ENCODE data around the gene ZSCAN18.
"Not testable (repeated sequence)": the region's sequence is repeated elsewhere in the genome, so short reads cannot be mapped to it uniquely, and the experiment has no call there.

ZSCAN18 gene

GRCh38 chr19:58097781-58098681 is at the start of gene ZSCAN18:
TSS of gene ZSCAN18 (minus strand) at chr19:58098231. CDS start at chr19:58090267, 7,964 bp downstream.
- peak; percentile 83 for DNase-seq (ENCODE audit: low read depth, low spot score)

- DNase-seq (ENCODE audit: low read depth, low spot score): not testable (repeated sequence)
These were observed 49.4 kb upstream of the ZSCAN18 start for GRCh38 chr19:58147475-58147874.

GRCh38 chr19:58145849-58146248 is 47.8 kb upstream of the ZSCAN18 start:
- DNase-seq (ENCODE audit: low read depth, low spot score): no peak

GRCh38 chr19:58134244-58134643 is 36.2 kb upstream of the ZSCAN18 start:
- no peak for DNase-seq (ENCODE audit: low read depth, low spot score)

GRCh38 chr19:58129284-58129683 is 31.3 kb upstream of the ZSCAN18 start:
- no peak for DNase-seq (ENCODE audit: low read depth, low spot score)

- DNase-seq (ENCODE audit: low read depth, low spot score): no peak
These were observed 30.1 kb upstream of the ZSCAN18 start for GRCh38 chr19:58128041-58128685.

- no peak for DNase-seq (ENCODE audit: low read depth, low spot score)
These were observed 25.3 kb upstream of the ZSCAN18 start for GRCh38 chr19:58123354-58123753.

GRCh38 chr19:58118979-58119733 is 21.1 kb upstream of the ZSCAN18 start:
- DNase-seq (ENCODE audit: low read depth, low spot score): no peak

GRCh38 chr19:58117841-58118575 is 20.0 kb upstream of the ZSCAN18 start:
- DNase-seq (ENCODE audit: low read depth, low spot score): no peak

- DNase-seq (ENCODE audit: low read depth, low spot score): no peak
These were observed 10.5 kb upstream of the ZSCAN18 start for GRCh38 chr19:58108546-58108817.

- DNase-seq (ENCODE audit: low read depth, low spot score): no peak
These were observed 9.9 kb upstream of the ZSCAN18 start for GRCh38 chr19:58107778-58108545.

- DNase-seq (ENCODE audit: low read depth, low spot score): no peak
These were observed 609 bp upstream of the ZSCAN18 start for GRCh38 chr19:58098682-58098998.

GRCh38 chr19:58097349-58097748 is 682 bp downstream of the ZSCAN18 start:
- no peak for DNase-seq (ENCODE audit: low read depth, low spot score)

GRCh38 chr19:58096884-58097283 is 1.1 kb downstream of the ZSCAN18 start:
- no peak for DNase-seq (ENCODE audit: low read depth, low spot score)

GRCh38 chr19:58095328-58095727 is 2.7 kb downstream of the ZSCAN18 start:
- DNase-seq (ENCODE audit: low read depth, low spot score): no peak

GRCh38 chr19:58093071-58093470 is 5.0 kb downstream of the ZSCAN18 start:
- DNase-seq (ENCODE audit: low read depth, low spot score): no peak

- DNase-seq (ENCODE audit: low read depth, low spot score): no peak
These were observed 6.6 kb downstream of the ZSCAN18 start for GRCh38 chr19:58091251-58091995.

GRCh38 chr19:58089846-58090245 is 8.2 kb downstream of the ZSCAN18 start:
- no peak for DNase-seq (ENCODE audit: low read depth, low spot score)

GRCh38 chr19:58088521-58089052 is 9.4 kb downstream of the ZSCAN18 start:
- DNase-seq (ENCODE audit: low read depth, low spot score): no peak
